ENCODE results near the gene PLEKHH2. TPM values are rescaled to one million over a fixed set of nuclear protein-coding genes. Genes with fewer than 3 reads are reported as not detected.
A peak's percentile ranks its signal among the peaks of the same experiment; 100 is the strongest.

PLEKHH2 gene
- total and polyA plus RNA-seq, 12 donors, result 0.23 to 3.1 (median 1.2) TPM

GRCh38 chr2:43701111-43701510 lies 64.1 kb downstream of the PLEKHH2 start:
- intact Hi-C loops (cut with DNase I), result no loop called here
- TF ChIP-seq CTCF (IDR thresholded peaks at IDR 0.05), result no peak

GRCh38 chr2:43707255-43708015 lies 70.4 kb downstream of the PLEKHH2 start:
- Histone ChIP-seq H3K36me3 (peaks cover 0 to 15% (median 0%) of the 10 kb centered on the region in 9 donors), H3K27ac (peak overlapping the region in 5 of 10 donors; percentile 6 to 66 (median 17)), H3K9me3 (no peaks in the 10 kb centered on the region), H3K4me3 (no peak overlapping the region), H3K27me3 (peaks cover 0 to 16% (median 3%) of the 10 kb centered on the region in 7 donors), H3K4me1 (peaks cover 0 to 8% (median 0%) of the 10 kb centered on the region in 9 donors)
- intact Hi-C loops (cut with DNase I), result no loop called here
- ATAC-seq (peak in 7 of 8 donors; percentile 82 to 95 (median 92)), DNase-seq (peak; percentile 32 to 58)
- 47 to 49% methylated on average over 7 of the region's 7 CpGs for WGBS, 2 donors
- no peak for TF ChIP-seq CTCF (IDR thresholded peaks at IDR 0.05)

More at GRCh38 chr2:43701111-43701510, 64.1 kb downstream of the PLEKHH2 start:
- ATAC-seq (no peak), DNase-seq (no peak)
- no peaks in the 10 kb centered on the region for H3K36me3 ChIP-seq
- H3K9me3 ChIP-seq, result no peaks in the 10 kb centered on the region
- peaks cover 0 to 5% (median 0%) of the 10 kb centered on the region in 7 donors for H3K27me3 ChIP-seq
- H3K4me3 ChIP-seq, result no peak overlapping the region
- no peaks in the 10 kb centered on the region for H3K4me1 ChIP-seq
- no peak overlapping the region for H3K27ac ChIP-seq

- Histone ChIP-seq H3K9me3 (no peaks in the 10 kb centered on the region), H3K36me3 (peaks cover 0 to 16% (median 0%) of the 10 kb centered on the region in 9 donors), H3K4me3 (no peak overlapping the region), H3K27ac (peak overlapping the region in 2 of 10 donors; percentile 51 to 66), H3K27me3 (peaks cover 0 to 10% (median 3%) of the 10 kb centered on the region in 7 donors), H3K4me1 (peaks cover 0 to 8% (median 0%) of the 10 kb centered on the region in 9 donors)
- no peak for TF ChIP-seq CTCF (IDR thresholded peaks at IDR 0.05)
- ATAC-seq (no peak), DNase-seq (no peak)
- 89 to 91% methylated on average over 6 of the region's 6 CpGs for WGBS, 2 donors
- intact Hi-C loops (cut with DNase I), result no loop called here
These were observed 71.1 kb downstream of the PLEKHH2 start for GRCh38 chr2:43708178-43708577.

GRCh38 chr2:43708891-43709290 lies 71.8 kb downstream of the PLEKHH2 start:
- Histone ChIP-seq H3K27me3 (peaks cover 0 to 10% (median 3%) of the 10 kb centered on the region in 7 donors), H3K36me3 (peaks cover 0 to 16% (median 0%) of the 10 kb centered on the region in 9 donors), H3K27ac (no peak overlapping the region), H3K9me3 (no peaks in the 10 kb centered on the region), H3K4me3 (no peak overlapping the region), H3K4me1 (peaks cover 0 to 8% (median 0%) of the 10 kb centered on the region in 9 donors)
- ATAC-seq (no peak), DNase-seq (no peak)
- intact Hi-C loops (cut with DNase I), result no loop called here
- TF ChIP-seq CTCF (IDR thresholded peaks at IDR 0.05), result no peak
